Tibial artery (tissue), 4 donors: ENCODE data around the gene SIDT2.

Experiments used
- DNase-seq, 2 donors: peaks; one replicate each; pipeline ENCODE4 v3.0.0-alpha.2; 2019
- H3K27ac ChIP-seq, 2 donors: fragments of 200-600 bp; sonication (generic) in 1 of 2; 1 replicate in 1 of 2; 2 replicates in 1 of 2; pipeline ENCODE4 v1.5.1; 2018 to 2019; ENCODE audit warnings: mild to moderate bottlenecking in 1 of 2
- H3K27me3 ChIP-seq, 2 donors: fragments of 200-600 bp; sonication (generic) in 1 of 2; one replicate each; pipeline versions ENCODE4 v1.5.1 to v1.6.0; 2016 to 2019
- H3K36me3 ChIP-seq, 3 donors: fragments of 200-600 bp; sonication (generic) in 2 of 3; one replicate each; pipeline ENCODE4 v1.5.1; 2016 to 2019; ENCODE audit warnings: mild to moderate bottlenecking in 2 of 3
- H3K4me1 ChIP-seq, 4 donors: fragments of 200-600 bp; sonication (generic) in 2 of 4; 1 replicate in 3 of 4; 2 replicates in 1 of 4; pipeline ENCODE4 v1.5.1; 2016 to 2019
- H3K4me3 ChIP-seq, 2 donors: fragments of 200-600 bp; sonication (generic) in 1 of 2; 1 replicate in 1 of 2; 2 replicates in 1 of 2; pipeline ENCODE4 v1.5.1; 2018 to 2019; ENCODE audit warnings: mild to moderate bottlenecking in 2 of 2
- H3K9me3 ChIP-seq, 3 donors: fragments of 200-600 bp; sonication (generic) in 1 of 3; one replicate each; pipeline ENCODE4 v1.5.1; 2016 to 2019
- CTCF ChIP-seq, 2 experiments: fragments of 200-600 bp in 1 of 2; fragments of 450-650 bp in 1 of 2; IDR thresholded peaks; one replicate each; pipeline ENCODE4 v1.5.1; 2017 to 2019; ENCODE audit warnings: antibody characterized with exemption in 2 of 2, mild to moderate bottlenecking in 1 of 2, moderate library complexity in 1 of 2
- intact Hi-C: fragments of 100-400 bp; cut with DNase I; formaldehyde crosslinking; loops from one replicate; pipeline ENCODE4 v1.15.0; 2023; ENCODE audit warnings: low total_unique reads

Gene SIDT2

GRCh38 chr11:117169736-117170135 is 8.8 kb upstream of the SIDT2 start:
- intact Hi-C loops, result no loop called here
- H3K4me3 ChIP-seq, result no peak overlapping the region
- H3K4me1 ChIP-seq, result peaks cover 0 to 9% (median 0%) of the 10 kb centered on the region in 4 donors
- no peak for DNase-seq
- H3K27me3 ChIP-seq, result no peaks in the 10 kb centered on the region
- H3K9me3 ChIP-seq, result no peaks in the 10 kb centered on the region
- H3K36me3 ChIP-seq, result peaks cover 48 to 62% (median 49%) of the 10 kb centered on the region in 3 donors
- no peak overlapping the region for H3K27ac ChIP-seq
- TF ChIP-seq CTCF (IDR thresholded peaks at IDR 0.05), result no peak

GRCh38 chr11:117170210-117170609 is 8.3 kb upstream of the SIDT2 start:
- peaks cover 43 to 57% (median 45%) of the 10 kb centered on the region in 3 donors for H3K36me3 ChIP-seq

GRCh38 chr11:117171007-117171403 is 7.5 kb upstream of the SIDT2 start:
- Histone ChIP-seq H3K9me3 (no peaks in the 10 kb centered on the region), H3K27ac (no peak overlapping the region), H3K4me1 (peaks cover 0 to 9% (median 0%) of the 10 kb centered on the region in 4 donors), H3K36me3 (peaks cover 35 to 49% (median 37%) of the 10 kb centered on the region in 3 donors), H3K4me3 (no peak overlapping the region), H3K27me3 (no peaks in the 10 kb centered on the region)
- DNase-seq, result no peak
- intact Hi-C loops, result no loop called here
- no peak for TF ChIP-seq CTCF (IDR thresholded peaks at IDR 0.05)

More at GRCh38 chr11:117170210-117170609, 8.3 kb upstream of the SIDT2 start:
- no peak overlapping the region for H3K27ac ChIP-seq
- no peaks in the 10 kb centered on the region for H3K27me3 ChIP-seq
- intact Hi-C loops, result no loop called here
- H3K9me3 ChIP-seq, result no peaks in the 10 kb centered on the region
- TF ChIP-seq CTCF (IDR thresholded peaks at IDR 0.05), result no peak
- no peak overlapping the region for H3K4me3 ChIP-seq
- DNase-seq, result no peak
- peaks cover 0 to 9% (median 0%) of the 10 kb centered on the region in 4 donors for H3K4me1 ChIP-seq

GRCh38 chr11:117171404-117172061 is 7.0 kb upstream of the SIDT2 start:
- H3K4me1 ChIP-seq, result peaks cover 0 to 8% (median 0%) of the 10 kb centered on the region in 4 donors
- H3K36me3 ChIP-seq, result peaks cover 30 to 44% (median 34%) of the 10 kb centered on the region in 3 donors
- no peaks in the 10 kb centered on the region for H3K9me3 ChIP-seq
- DNase-seq, result no peak
- peak overlapping the region in 1 of 2 donors; percentile 19 for H3K27ac ChIP-seq
- no peaks in the 10 kb centered on the region for H3K27me3 ChIP-seq
- TF ChIP-seq CTCF (IDR thresholded peaks at IDR 0.05), result no peak
- intact Hi-C loops, result no loop called here
- no peak overlapping the region for H3K4me3 ChIP-seq

- Histone ChIP-seq H3K4me3 (no peak overlapping the region), H3K4me1 (peaks cover 0 to 4% (median 3%) of the 10 kb centered on the region in 4 donors), H3K27ac (peak overlapping the region; percentile 10 to 37), H3K9me3 (no peaks in the 10 kb centered on the region), H3K27me3 (no peaks in the 10 kb centered on the region), H3K36me3 (peaks cover 20 to 32% (median 22%) of the 10 kb centered on the region in 3 donors)
- intact Hi-C loops, result no loop called here
- TF ChIP-seq CTCF (IDR thresholded peaks at IDR 0.05), result no peak
- no peak for DNase-seq
Measured at GRCh38 chr11:117172724-117173421, 5.7 kb upstream of the SIDT2 start.
